IPS DF 6.9 (cell line): Measurements from ENCODE around the gene NOD1.
"Not testable (repeated sequence)": the region's sequence is repeated elsewhere in the genome, so short reads cannot be mapped to it uniquely, and the experiment has no call there.

Experiments
- DNase-seq: peaks from one replicate; pipeline ENCODE4 v3.0.0-alpha.2; 2013; ENCODE audit warnings: low read depth, low spot score
- H3K27ac ChIP-seq: one replicate; pipeline ENCODE4 v1.5.1; 2013; ENCODE audit warnings: low read length, control low read depth
- H3K27me3 ChIP-seq: 2 replicates; pipeline ENCODE4 v1.6.1; 2013; ENCODE audit warnings: mild to moderate bottlenecking, low read length; ENCODE audit not compliant: control insufficient read depth, insufficient read depth
- H3K36me3 ChIP-seq: 2 replicates; pipeline ENCODE4 v1.6.1; 2013; ENCODE audit warnings: low read length; ENCODE audit not compliant: control insufficient read depth, insufficient read depth
- H3K4me1 ChIP-seq: 2 replicates; pipeline ENCODE4 v1.6.1; 2013; ENCODE audit warnings: low read length; ENCODE audit not compliant: control insufficient read depth, insufficient read depth
- H3K4me3 ChIP-seq: 2 replicates; pipeline ENCODE4 v1.5.1; 2013; ENCODE audit warnings: mild to moderate bottlenecking, low read length
- H3K9me3 ChIP-seq: 2 replicates; pipeline ENCODE4 v1.6.1; 2013; ENCODE audit warnings: low read length, inconsistent platforms; ENCODE audit not compliant: control insufficient read depth, insufficient read depth
- WGBS: extraction: QIAGEN DNeasy Blood & Tissue Kit; methylation state at CpG from one replicate; pipeline ENCODE4 v1.1.7; 2013; ENCODE audit warnings: mixed read lengths, missing lambda C conversion rate; ENCODE audit not compliant: insufficient read length, insufficient coverage; 5-methylcytosine and 5-hydroxymethylcytosine counted together

NOD1 gene

DNA sequence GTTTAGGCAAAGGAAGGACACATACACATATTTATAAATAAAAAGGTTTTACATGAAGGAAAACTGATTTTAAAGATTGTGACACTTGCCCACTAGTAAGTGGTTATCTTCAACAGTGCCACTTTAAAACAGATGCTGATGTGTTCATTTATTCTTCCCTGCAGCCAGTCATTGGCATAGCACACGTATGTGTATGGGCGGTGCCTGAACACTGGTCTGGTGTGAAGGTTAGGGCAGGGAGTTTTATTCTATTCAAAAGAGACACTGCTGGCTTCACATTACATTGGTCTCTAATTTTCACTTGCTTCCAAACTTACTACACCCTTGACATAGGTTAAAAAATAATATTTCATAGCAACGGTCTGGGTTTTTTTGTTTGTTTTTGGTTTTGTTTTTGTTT, 57.9 kb downstream of the NOD1 start:
- Histone ChIP-seq H3K9me3 (no peaks in the 10 kb centered on the region), H3K4me1 (no peaks in the 10 kb centered on the region), H3K4me3 (no peak overlapping the region), H3K27ac (no peak overlapping the region), H3K27me3 (no peaks in the 10 kb centered on the region), H3K36me3 (no peaks in the 10 kb centered on the region)
- WGBS: no CpG with 5 or more reads among the region's 3 CpGs
- DNase-seq: no peak

DNA sequence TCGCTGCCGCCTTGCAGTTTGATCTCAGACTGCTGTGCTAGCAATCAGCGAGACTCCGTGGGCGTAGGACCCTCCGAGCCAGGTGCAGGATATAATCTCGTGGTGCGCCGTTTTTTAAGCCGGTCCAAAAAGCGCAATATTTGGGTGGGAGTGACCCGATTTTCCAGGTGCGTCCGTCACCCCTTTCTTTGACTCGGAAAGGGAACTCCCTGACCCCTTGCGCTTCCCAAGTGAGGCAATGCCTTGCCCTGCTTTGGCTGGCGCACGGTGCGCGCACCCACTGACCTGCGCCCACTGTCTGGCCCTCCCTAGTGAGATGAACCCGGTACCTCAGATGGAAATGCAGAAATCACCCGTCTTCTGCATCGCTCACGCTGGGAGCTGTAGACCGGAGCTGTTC, 58.5 kb downstream of the NOD1 start:
- not testable (repeated sequence) for DNase-seq, H3K36me3 ChIP-seq, H3K9me3 ChIP-seq, H3K27me3 ChIP-seq, H3K4me3 ChIP-seq, H3K27ac ChIP-seq, H3K4me1 ChIP-seq
- WGBS: no CpG with 5 or more reads among the region's 26 CpGs

DNA sequence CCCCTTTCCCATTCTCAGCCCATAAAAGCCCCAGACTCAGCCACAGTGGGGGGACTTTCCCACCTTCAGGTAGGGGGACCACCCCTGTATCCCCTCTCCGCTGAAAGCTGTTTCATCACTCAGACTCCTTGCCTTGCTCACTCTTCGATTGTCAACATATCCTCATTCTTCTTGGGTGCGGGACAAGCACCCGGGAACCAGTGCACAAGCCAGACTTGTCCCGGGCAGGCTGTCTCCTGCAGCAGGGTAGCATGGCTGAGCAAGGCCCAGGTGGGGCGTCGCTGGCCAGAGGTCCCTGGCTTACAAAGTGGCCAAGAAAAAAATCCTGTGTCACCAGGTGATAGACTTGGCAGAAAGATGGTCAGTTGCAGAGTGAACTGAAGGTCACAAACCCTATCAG, 64.7 kb downstream of the NOD1 start:
- no peak for DNase-seq
- Histone ChIP-seq H3K9me3 (no peaks in the 10 kb centered on the region), H3K4me3 (no peak overlapping the region), H3K27me3 (no peaks in the 10 kb centered on the region), H3K36me3 (no peaks in the 10 kb centered on the region), H3K27ac (no peak overlapping the region), H3K4me1 (no peaks in the 10 kb centered on the region)
- no CpG with 5 or more reads among the region's 7 CpGs for WGBS

DNA sequence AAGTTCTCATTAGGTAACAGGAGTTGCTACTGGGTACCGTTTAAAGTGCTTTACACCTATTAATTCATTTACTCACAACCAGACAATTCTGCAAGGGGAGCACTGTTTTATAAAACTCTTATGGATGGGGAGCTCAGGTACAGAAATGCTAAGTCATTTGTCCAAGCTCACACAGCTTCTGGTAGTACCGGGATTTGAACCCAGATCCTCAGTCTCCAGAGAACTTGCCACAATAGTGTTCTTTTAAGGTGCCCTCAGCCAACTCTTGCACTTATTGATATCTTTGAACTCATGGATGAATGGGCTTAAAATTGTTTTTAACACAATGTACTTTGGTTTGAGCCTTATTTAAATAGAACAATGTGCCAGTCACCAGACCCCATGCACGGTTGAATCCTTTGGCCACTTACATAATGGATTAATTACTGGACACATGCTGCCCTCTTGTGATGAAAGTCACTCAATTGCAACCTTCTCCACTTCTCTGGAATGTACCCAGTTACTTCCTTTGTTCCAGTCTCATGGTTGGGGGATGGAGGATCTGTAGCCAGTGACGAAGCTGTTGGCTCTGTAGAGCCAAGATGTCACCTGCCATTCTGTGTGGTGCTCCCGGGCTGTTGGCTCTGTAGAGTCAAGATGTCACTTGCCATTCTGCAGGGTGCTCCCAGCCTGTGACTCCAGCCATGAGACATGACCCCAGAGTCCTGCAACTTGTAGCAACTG, 65.6 kb downstream of the NOD1 start:
- no peak overlapping the region for H3K27ac ChIP-seq
- H3K27me3 ChIP-seq: no peaks in the 10 kb centered on the region
- H3K9me3 ChIP-seq: no peaks in the 10 kb centered on the region
- no peak overlapping the region for H3K4me3 ChIP-seq
- H3K36me3 ChIP-seq: no peaks in the 10 kb centered on the region
- peak; percentile 41 for DNase-seq
- no peaks in the 10 kb centered on the region for H3K4me1 ChIP-seq
- whole genome bisulfite sequencing: no CpG with 5 or more reads among the region's 5 CpGs

DNA sequence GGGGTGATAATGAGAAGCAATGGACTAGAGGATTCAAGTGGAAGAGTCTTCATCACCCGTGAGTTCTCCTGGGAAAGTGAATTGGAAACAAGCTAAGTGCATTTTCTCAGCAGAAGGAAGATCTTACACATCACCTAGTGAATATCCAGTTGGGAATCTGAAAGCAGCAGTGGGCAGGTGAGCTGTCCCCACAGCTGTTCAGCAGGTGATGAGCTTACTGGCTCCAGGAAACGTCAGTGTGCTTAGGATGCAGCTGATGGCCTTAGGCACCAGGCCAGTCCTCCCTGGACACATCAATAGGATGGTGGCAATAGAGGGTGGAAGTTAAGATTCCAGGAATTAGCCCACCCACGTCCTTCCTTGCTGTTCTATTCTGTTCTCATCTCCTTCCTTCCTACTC, 66.7 kb downstream of the NOD1 start:
- H3K27me3 ChIP-seq: no peaks in the 10 kb centered on the region
- H3K4me3 ChIP-seq: no peak overlapping the region
- no peaks in the 10 kb centered on the region for H3K36me3 ChIP-seq
- H3K27ac ChIP-seq: no peak overlapping the region
- no peaks in the 10 kb centered on the region for H3K4me1 ChIP-seq
- DNase-seq: no peak
- no CpG with 5 or more reads among the region's 3 CpGs for WGBS
- H3K9me3 ChIP-seq: no peaks in the 10 kb centered on the region

DNA sequence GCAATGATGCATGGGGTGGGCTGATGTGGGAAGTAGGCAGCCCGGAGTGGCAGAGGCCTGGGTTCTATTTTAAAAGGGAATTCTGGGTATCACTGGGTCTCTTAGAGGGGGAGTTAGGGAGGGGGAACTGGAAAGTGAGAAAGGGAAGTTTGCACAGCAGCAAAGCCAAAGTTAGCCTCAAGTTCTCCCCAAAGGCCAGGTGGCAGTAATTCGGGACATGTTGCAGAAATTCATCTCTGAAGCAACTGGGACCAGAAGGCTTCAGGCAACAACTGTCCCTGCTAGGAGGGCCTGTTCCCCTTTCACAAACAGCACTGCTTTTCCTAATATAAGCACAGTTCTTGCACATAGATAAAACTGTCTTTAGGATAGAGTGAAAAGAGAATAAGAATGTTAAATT, 67.4 kb downstream of the NOD1 start:
- no peaks in the 10 kb centered on the region for H3K4me1 ChIP-seq
- DNase-seq: no peak
- no peak overlapping the region for H3K4me3 ChIP-seq
- no CpG with 5 or more reads among the region's 2 CpGs for WGBS
- H3K9me3 ChIP-seq: no peaks in the 10 kb centered on the region
- H3K36me3 ChIP-seq: no peaks in the 10 kb centered on the region
- H3K27me3 ChIP-seq: no peaks in the 10 kb centered on the region
- no peak overlapping the region for H3K27ac ChIP-seq

DNA sequence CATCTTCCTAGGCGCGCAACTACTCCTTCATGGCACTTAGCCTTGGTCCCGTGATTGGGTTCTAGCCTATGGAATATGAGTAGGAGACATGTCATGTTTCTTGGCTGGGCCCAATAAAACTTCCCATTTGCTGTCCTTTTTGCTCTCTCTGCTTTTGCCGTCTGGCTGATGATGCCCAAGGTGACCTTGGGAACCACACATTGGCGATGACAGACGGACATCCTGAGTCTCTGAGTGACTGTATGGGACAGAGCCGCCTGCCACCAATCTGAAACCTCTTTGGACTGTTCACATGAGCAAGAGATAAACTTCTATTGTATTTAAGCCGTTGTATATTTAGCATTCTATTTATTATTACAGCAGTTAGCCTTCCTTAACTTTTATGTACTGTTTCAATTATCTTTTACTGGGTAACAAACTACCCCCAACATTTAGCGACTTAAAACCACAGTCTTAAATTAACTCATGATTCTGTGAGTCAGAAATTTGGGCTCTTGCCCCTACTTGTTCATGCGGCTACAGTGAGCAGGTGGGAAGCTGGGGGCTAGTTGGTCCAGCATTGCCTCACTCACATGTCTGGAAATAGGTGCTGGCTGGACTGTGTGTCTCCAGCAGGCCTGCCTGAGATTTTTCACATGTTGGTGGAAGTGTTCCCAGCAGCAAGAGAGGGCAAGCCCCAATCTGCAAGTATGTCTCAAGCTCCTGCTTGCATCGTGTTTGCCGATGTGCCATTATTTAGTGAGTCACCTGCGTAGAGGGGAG, 71.7 kb downstream of the NOD1 start:
- no peaks in the 10 kb centered on the region for H3K9me3 ChIP-seq
- H3K27ac ChIP-seq: no peak overlapping the region
- DNase-seq: no peak
- H3K4me3 ChIP-seq: no peak overlapping the region
- no CpG with 5 or more reads among the region's 13 CpGs for WGBS
- H3K36me3 ChIP-seq: no peaks in the 10 kb centered on the region
- H3K27me3 ChIP-seq: no peaks in the 10 kb centered on the region
- no peaks in the 10 kb centered on the region for H3K4me1 ChIP-seq

DNA sequence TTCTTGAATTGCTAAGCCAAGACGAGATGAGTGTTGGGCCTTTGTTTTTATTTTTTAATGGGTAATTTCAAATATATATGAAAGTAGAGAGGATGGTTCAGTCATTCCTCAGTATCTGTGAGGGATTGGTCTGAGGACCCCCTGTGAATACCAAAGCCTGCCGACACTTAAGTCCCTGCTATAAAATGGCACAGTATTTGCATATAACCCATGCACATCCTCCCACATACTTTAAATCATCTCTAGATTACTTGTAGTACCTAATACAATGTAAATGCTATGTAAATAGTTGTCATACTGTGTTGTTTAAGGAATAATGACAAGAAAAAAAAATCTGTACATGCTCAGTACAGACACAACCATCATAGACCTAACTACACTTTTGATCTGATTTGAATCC, 73.4 kb downstream of the NOD1 start:
- Histone ChIP-seq H3K36me3 (no peaks in the 10 kb centered on the region), H3K9me3 (no peaks in the 10 kb centered on the region), H3K4me1 (no peaks in the 10 kb centered on the region), H3K4me3 (no peak overlapping the region), H3K27me3 (no peaks in the 10 kb centered on the region), H3K27ac (no peak overlapping the region)
- no peak for DNase-seq
- no CpG with 5 or more reads among the region's 2 CpGs for WGBS

DNA sequence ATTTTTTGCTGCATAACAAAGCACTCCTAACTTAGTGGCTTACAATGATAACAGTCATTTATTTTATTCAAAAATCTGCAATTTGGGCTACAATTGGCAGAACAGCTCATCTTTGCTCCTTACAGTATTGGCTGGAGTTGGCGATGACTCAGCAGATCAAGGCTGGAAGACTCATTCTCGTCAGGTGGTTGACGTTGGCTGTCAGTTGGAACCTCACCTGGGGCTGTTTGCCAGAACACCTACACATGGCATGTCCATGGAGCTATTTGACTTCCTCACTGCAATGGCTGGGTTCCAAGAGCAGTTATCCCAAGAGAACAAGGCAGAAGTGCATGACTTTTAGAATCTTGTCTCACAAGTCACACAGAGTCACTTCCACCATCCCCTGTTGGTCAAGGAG, 75.1 kb downstream of the NOD1 start:
- no CpG with 5 or more reads among the region's 3 CpGs for WGBS
- H3K4me3 ChIP-seq: no peak overlapping the region
- no peaks in the 10 kb centered on the region for H3K4me1 ChIP-seq
- H3K9me3 ChIP-seq: no peaks in the 10 kb centered on the region
- no peak overlapping the region for H3K27ac ChIP-seq
- H3K36me3 ChIP-seq: no peaks in the 10 kb centered on the region
- H3K27me3 ChIP-seq: no peaks in the 10 kb centered on the region
- no peak for DNase-seq

DNA sequence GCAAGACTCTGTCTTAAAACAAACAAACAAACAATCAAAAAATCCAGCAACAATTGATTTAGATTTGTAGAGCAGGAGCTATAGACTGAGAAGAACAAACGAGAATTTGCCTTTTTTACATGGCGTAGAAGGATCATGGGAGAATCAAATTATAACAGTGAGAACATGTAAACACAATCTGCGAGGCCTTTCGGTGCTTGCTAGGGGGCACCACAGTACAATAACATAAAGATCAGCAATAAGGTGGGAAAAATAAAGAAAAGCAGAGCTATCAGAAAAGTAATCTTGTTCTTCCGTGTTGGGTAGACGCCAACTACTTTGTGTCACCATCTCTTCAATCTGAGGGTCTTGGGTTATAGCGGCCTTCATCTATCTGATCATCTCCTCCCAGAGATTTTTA, 82.2 kb downstream of the NOD1 start:
- Histone ChIP-seq H3K27ac (no peak overlapping the region), H3K4me1 (0 out of 2 replicates have a peak, but pooled peaks cover 3% of the 10 kb centered on the region), H3K36me3 (no peaks in the 10 kb centered on the region), H3K27me3 (no peaks in the 10 kb centered on the region), H3K9me3 (no peaks in the 10 kb centered on the region), H3K4me3 (no peak overlapping the region)
- no CpG with 5 or more reads among the region's 7 CpGs for WGBS
- no peak for DNase-seq

DNA sequence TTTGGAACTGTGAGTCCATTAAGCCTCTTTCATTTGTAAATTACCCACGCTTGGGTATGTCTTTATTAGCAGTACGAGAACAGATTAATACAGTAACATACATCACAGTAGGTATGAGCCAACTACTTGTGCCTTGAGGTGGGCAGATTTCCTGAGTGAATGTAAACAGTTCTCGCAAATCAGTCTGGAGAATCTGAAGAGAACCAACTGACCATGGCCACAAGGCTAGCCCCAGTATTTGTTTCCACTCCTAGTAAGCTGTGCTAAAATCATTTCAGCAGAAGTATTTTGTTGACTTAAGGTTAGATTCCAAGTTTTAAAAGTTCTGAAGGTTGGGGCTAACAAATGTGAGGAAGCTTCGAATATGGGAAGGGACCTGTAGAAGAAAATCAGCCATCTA, 82.9 kb downstream of the NOD1 start:
- no peaks in the 10 kb centered on the region for H3K36me3 ChIP-seq
- no peak overlapping the region for H3K4me3 ChIP-seq
- no peaks in the 10 kb centered on the region for H3K27me3 ChIP-seq
- H3K4me1 ChIP-seq: 0 out of 2 replicates have a peak, but pooled peaks cover 3% of the 10 kb centered on the region
- H3K9me3 ChIP-seq: no peaks in the 10 kb centered on the region
- no peak overlapping the region for H3K27ac ChIP-seq
- no CpG with 5 or more reads among the region's 4 CpGs for WGBS
- DNase-seq: no peak
